ENCODE measurements around the gene UBL7. TPM values are rescaled to one million over a fixed set of nuclear protein-coding genes. Genes with fewer than 3 reads are reported as not detected.

UBL7 gene
- total RNA-seq, 1 experiment from 2014 or later = 65.3 TPM

GRCh38 chr15:74445816-74446763, 14.9 kb downstream of the UBL7 start:
- ChIA-PET CTCF (no interaction called here), RAD21 (ENCODE audit: low non-redundant PET in 1 of 2, low total read pairs in 2 of 2, uncharacterized antibody in 2 of 2, unreplicated experiment in 2 of 2) (no interaction called here), POLR2A (interaction anchor here (1.2 kb wide), 1 partner anchor 15 kb away, joined by 3 read pairs; the partner anchor contains the start of gene UBL7)
- no peak overlapping the region for H3K4me2 ChIP-seq (ENCODE audit: low read length)
- peaks cover 0 to 21% of the 10 kb centered on the region in 2 experiments; a peak in 3 of 4 replicates for H3K36me3 ChIP-seq (ENCODE audit: control insufficient read depth in 1 of 2, insufficient read depth in 2 of 2, low read length in 2 of 2)
- no peak overlapping the region for H3K4me3 ChIP-seq (replicated peaks in 1 of 2; ENCODE audit: low read depth in 1 of 2, low read length in 2 of 2)
- H3K9me3 ChIP-seq (ENCODE audit: control insufficient read depth in 1 of 2, insufficient read depth in 1 of 2, low read depth in 1 of 2, low read length in 2 of 2) = no peaks in the 10 kb centered on the region
- no peak for DNase-seq (ENCODE audit: low read depth, low spot score)
- H3K79me2 ChIP-seq (ENCODE audit: insufficient read depth, low read length) = no peaks in the 10 kb centered on the region
- no peak overlapping the region for H2AFZ ChIP-seq (ENCODE audit: low read depth, low read length, poor library complexity, severe bottlenecking)
- H3K27ac ChIP-seq (ENCODE audit: low read depth, low read length) = no peak overlapping the region
- ATAC-seq = no peak
- H3K27me3 ChIP-seq (ENCODE audit: insufficient read depth, low read length) = no peaks in the 10 kb centered on the region
- no peaks in the 10 kb centered on the region for H3K9me2 ChIP-seq (ENCODE audit: insufficient read depth)
- H3K9ac ChIP-seq (ENCODE audit: low read length) = no peak overlapping the region
- no peaks in the 10 kb centered on the region for H3K4me1 ChIP-seq (ENCODE audit: control insufficient read depth in 1 of 2, insufficient read depth in 2 of 2, low read length in 2 of 2)
- no peaks in the 10 kb centered on the region for H4K20me1 ChIP-seq (ENCODE audit: insufficient read depth)
- TF ChIP-seq EZH2 (IDR thresholded peaks at IDR 0.05) (no peak), CBX3 (IDR thresholded peaks at IDR 0.05; ENCODE audit: low read depth) (no peak), SIN3A (IDR thresholded peaks at IDR 0.05; ENCODE audit: low read depth) (no peak), ATF3 (IDR thresholded peaks at IDR 0.05) (no peak), YY1 (IDR thresholded peaks at IDR 0.05; ENCODE audit: extremely low read depth, insufficient replicate concordance, low read depth, low read length) (no peak)
- no TSS peak for BruUV-seq (replicated peaks)
- intact Hi-C loops (cut with micrococcal nuclease) = no loop called here

- BruUV-seq (replicated peaks) = no TSS peak
- H3K9me2 ChIP-seq (ENCODE audit: insufficient read depth) = no peaks in the 10 kb centered on the region
- H3K4me1 ChIP-seq (ENCODE audit: control insufficient read depth in 1 of 2, insufficient read depth in 2 of 2, low read length in 2 of 2) = no peaks in the 10 kb centered on the region
- H3K27me3 ChIP-seq (ENCODE audit: insufficient read depth, low read length) = no peaks in the 10 kb centered on the region
- H3K27ac ChIP-seq (ENCODE audit: low read depth, low read length) = no peak overlapping the region
- ATAC-seq (no peak), DNase-seq (ENCODE audit: low read depth, low spot score) (no peak)
- no peaks in the 10 kb centered on the region for H4K20me1 ChIP-seq (ENCODE audit: insufficient read depth)
- H3K9ac ChIP-seq (ENCODE audit: low read length) = no peak overlapping the region
- RAD21 ChIA-PET (ENCODE audit: low non-redundant PET in 1 of 2, low total read pairs in 2 of 2, uncharacterized antibody in 2 of 2, unreplicated experiment in 2 of 2) = no interaction called here
- no peak overlapping the region for H3K4me3 ChIP-seq (replicated peaks in 1 of 2; ENCODE audit: low read depth in 1 of 2, low read length in 2 of 2)
- CTCF ChIA-PET = interaction anchor here (1.1 kb wide), 1 partner anchor 62 kb away, joined by 4 read pairs; no protein-coding TSS in a partner anchor
- TF ChIP-seq YY1 (IDR thresholded peaks at IDR 0.05; ENCODE audit: extremely low read depth, insufficient replicate concordance, low read depth, low read length) (no peak), CEBPB (IDR thresholded peaks at IDR 0.05; ENCODE audit: low read depth) (no peak), CTCF (IDR thresholded peaks at IDR 0.05 in 2 of 3, conservative IDR thresholded peaks at IDR 0.05 in 1 of 3; ENCODE audit: borderline replicate concordance in 1 of 3, insufficient read depth in 1 of 3, low read depth in 2 of 3, low read length in 2 of 3) (no peak), ZFX (IDR thresholded peaks at IDR 0.05) (no peak)
- H3K36me3 ChIP-seq (ENCODE audit: control insufficient read depth in 1 of 2, insufficient read depth in 2 of 2, low read length in 2 of 2) = peaks cover 0 to 17% of the 10 kb centered on the region in 2 experiments; a peak in 2 of 4 replicates
- no peaks in the 10 kb centered on the region for H3K79me2 ChIP-seq (ENCODE audit: insufficient read depth, low read length)
- H2AFZ ChIP-seq (ENCODE audit: low read depth, low read length, poor library complexity, severe bottlenecking) = no peak overlapping the region
- POLR2A ChIA-PET = no interaction called here
- no peak overlapping the region for H3K4me2 ChIP-seq (ENCODE audit: low read length)
- H3K9me3 ChIP-seq (ENCODE audit: control insufficient read depth in 1 of 2, insufficient read depth in 1 of 2, low read depth in 1 of 2, low read length in 2 of 2) = no peaks in the 10 kb centered on the region
- intact Hi-C loops (cut with micrococcal nuclease) = no loop called here
Observed at GRCh38 chr15:74444106-74445062, 16.6 kb downstream of the UBL7 start.
